MM.1S (cell line): ENCODE data around the gene CD48.

Experiments
- EZH2 ChIP-seq: fragments of 300-600 bp; sonication (generic); optimal IDR thresholded peaks from 2 replicates; pipeline ENCODE3; 2017; ENCODE audit warnings: low read depth, mild to moderate bottlenecking, antibody characterized with exemption, low read length, mixed read lengths
- EZH2phosphoT487 ChIP-seq: fragments of 300-600 bp; sonication (generic); IDR thresholded peaks from 2 replicates; pipeline ENCODE4 v1.6.1; 2018; ENCODE audit warnings: antibody characterized with exemption, low read length
- TF ChIP-seq, protein P1 (sequence below): fragments of 300-600 bp; sonication (generic); IDR thresholded peaks from 2 replicates; pipeline ENCODE4 v1.5.1; 2016; ENCODE audit warnings: antibody characterized with exemption, low read length, mixed read lengths

DNA sequence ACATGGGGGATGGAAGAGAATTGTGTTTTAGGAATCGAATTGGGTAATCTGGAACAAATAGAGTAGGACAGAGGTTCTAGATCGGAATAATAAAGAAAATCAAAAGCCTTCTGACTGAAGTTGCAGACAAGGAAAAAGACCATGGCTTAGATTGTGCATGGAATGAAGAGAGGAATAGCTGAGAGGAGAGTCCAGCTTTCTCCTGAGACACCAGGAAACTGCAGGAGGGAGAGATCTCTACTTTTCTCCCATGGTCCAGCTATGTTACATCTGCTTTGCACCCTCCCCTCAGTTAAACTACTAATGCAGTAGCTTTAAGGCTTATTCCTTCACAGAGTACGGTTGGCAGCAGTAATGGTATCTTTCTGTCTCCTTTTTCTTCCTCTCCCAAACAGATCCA, 40.8 kb upstream of the CD48 start:
- TF ChIP-seq, protein P1, sequence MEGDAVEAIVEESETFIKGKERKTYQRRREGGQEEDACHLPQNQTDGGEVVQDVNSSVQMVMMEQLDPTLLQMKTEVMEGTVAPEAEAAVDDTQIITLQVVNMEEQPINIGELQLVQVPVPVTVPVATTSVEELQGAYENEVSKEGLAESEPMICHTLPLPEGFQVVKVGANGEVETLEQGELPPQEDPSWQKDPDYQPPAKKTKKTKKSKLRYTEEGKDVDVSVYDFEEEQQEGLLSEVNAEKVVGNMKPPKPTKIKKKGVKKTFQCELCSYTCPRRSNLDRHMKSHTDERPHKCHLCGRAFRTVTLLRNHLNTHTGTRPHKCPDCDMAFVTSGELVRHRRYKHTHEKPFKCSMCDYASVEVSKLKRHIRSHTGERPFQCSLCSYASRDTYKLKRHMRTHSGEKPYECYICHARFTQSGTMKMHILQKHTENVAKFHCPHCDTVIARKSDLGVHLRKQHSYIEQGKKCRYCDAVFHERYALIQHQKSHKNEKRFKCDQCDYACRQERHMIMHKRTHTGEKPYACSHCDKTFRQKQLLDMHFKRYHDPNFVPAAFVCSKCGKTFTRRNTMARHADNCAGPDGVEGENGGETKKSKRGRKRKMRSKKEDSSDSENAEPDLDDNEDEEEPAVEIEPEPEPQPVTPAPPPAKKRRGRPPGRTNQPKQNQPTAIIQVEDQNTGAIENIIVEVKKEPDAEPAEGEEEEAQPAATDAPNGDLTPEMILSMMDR: no peak
- TF ChIP-seq EZH2 (no peak), EZH2phosphoT487 (no peak)
